Hepatocyte (in vitro differentiated cells): ENCODE measurements around the gene PNMA1. TPM values are rescaled to one million over a fixed set of nuclear protein-coding genes. Genes with fewer than 3 reads are reported as not detected.

ENCODE experiments used
- DNase-seq: peaks from one replicate; pipeline ENCODE4 v3.0.0-alpha.2; 2016; ENCODE audit warnings: low spot score
- H2AFZ ChIP-seq: fragments of 200-600 bp; sonication (generic); 2 replicates; pipeline ENCODE4 v1.6.0; 2016; ENCODE audit warnings: antibody characterized with exemption, mild to moderate bottlenecking
- H3K27ac ChIP-seq: fragments of 200-600 bp; sonication (generic); 2 replicates; pipeline ENCODE4 v1.5.1; 2016; ENCODE audit warnings: mild to moderate bottlenecking
- H3K27me3 ChIP-seq: fragments of 200-600 bp; sonication (generic); 2 replicates; pipeline ENCODE4 v1.6.1; 2016
- H3K36me3 ChIP-seq: fragments of 200-600 bp; sonication (generic); replicated peaks from 2 replicates; pipeline ENCODE4 v1.5.1; 2016; ENCODE audit warnings: low read depth; ENCODE audit not compliant: insufficient read depth
- H3K4me1 ChIP-seq: fragments of 200-600 bp; sonication (generic); 2 replicates; pipeline ENCODE4 v1.5.1; 2016; ENCODE audit warnings: mild to moderate bottlenecking, moderate library complexity; ENCODE audit not compliant: insufficient read depth
- H3K4me2 ChIP-seq: fragments of 200-600 bp; sonication (generic); 2 replicates; pipeline ENCODE4 v1.6.0; 2016
- H3K4me3 ChIP-seq: fragments of 200-600 bp; sonication (generic); 2 replicates; pipeline ENCODE4 v1.5.1; 2016; ENCODE audit warnings: mild to moderate bottlenecking
- H3K79me2 ChIP-seq: fragments of 200-600 bp; sonication (generic); 2 replicates; pipeline ENCODE4 v1.6.0; 2017; ENCODE audit warnings: mild to moderate bottlenecking
- H3K9me2 ChIP-seq: fragments of 200-600 bp; sonication (generic); replicated peaks from 2 replicates; pipeline ENCODE4 v1.6.0; 2017; ENCODE audit warnings: mild to moderate bottlenecking; ENCODE audit not compliant: insufficient read depth
- H3K9me3 ChIP-seq: fragments of 200-600 bp; sonication (generic); 2 replicates; pipeline ENCODE4 v1.5.1; 2016; ENCODE audit warnings: low read depth, mild to moderate bottlenecking
- H4K20me1 ChIP-seq: fragments of 200-600 bp; sonication (generic); 2 replicates; pipeline ENCODE4 v1.6.0; 2016; ENCODE audit warnings: mild to moderate bottlenecking; ENCODE audit not compliant: insufficient read depth, poor library complexity, severe bottlenecking
- CTCF ChIP-seq: fragments of 200-600 bp; sonication (generic); IDR thresholded peaks from 2 replicates; pipeline ENCODE4 v1.5.1; 2016; ENCODE audit warnings: antibody characterized with exemption, mild to moderate bottlenecking; ENCODE audit not compliant: poor library complexity
- EZH2 ChIP-seq: fragments of 200-600 bp; sonication (generic); IDR thresholded peaks from 2 replicates; pipeline ENCODE4 v1.6.1; 2016; ENCODE audit warnings: antibody characterized with exemption, mild to moderate bottlenecking, borderline replicate concordance
- EZH2phosphoT487 ChIP-seq: fragments of 200-600 bp; sonication (generic); IDR thresholded peaks from one replicate; pipeline ENCODE4 v1.6.1; 2018; ENCODE audit warnings: antibody characterized with exemption, mild to moderate bottlenecking, low read depth, moderate library complexity; ENCODE audit not compliant: unreplicated experiment, severe bottlenecking
- WGBS: methylation state at CpG from one replicate; pipeline ENCODE4 v1.1.6; 2016; ENCODE audit warnings: low lambda C conversion rate; ENCODE audit errors: missing lambda C conversion rate; 5-methylcytosine and 5-hydroxymethylcytosine counted together
- polyA plus RNA-seq: library from polyadenylated mRNA; unstranded; fragments of >200 nt; fragmentation: Nextera tagmentation; extraction: Ambion mirVana; gene quantifications from 2 replicates; pipeline ENCODE4 v1.2.1, GENCODE V29; 2016
- total RNA-seq: library from RNA; depleted of rRNA; stranded (reverse); fragments of >200 nt; gene quantifications from 2 replicates; pipeline ENCODE4 v1.2.3, GENCODE V29; 2014

The PNMA1 gene
- total and polyA plus RNA-seq, 2 experiments from 2014 or later: 27.3 to 45.7 TPM

- Histone ChIP-seq H3K9me3 (no peaks in the 10 kb centered on the region), H3K4me2 (no peak overlapping the region), H3K9me2 (no peaks in the 10 kb centered on the region), H3K27me3 (no peaks in the 10 kb centered on the region), H3K4me1 (peaks cover 19% of the 10 kb centered on the region), H3K4me3 (no peak overlapping the region), H2AFZ (no peak overlapping the region), H3K79me2 (peaks cover 36% of the 10 kb centered on the region), H3K36me3 (peaks cover 4% of the 10 kb centered on the region), H4K20me1 (peaks cover 12% of the 10 kb centered on the region), H3K27ac (peak overlapping the region; percentile 75)
- WGBS: 43% methylated on average over 6 of the region's 6 CpGs
- DNase-seq: peak; percentile 88
- TF ChIP-seq CTCF: peak; percentile 82
- no peak for TF ChIP-seq EZH2phosphoT487
- TF ChIP-seq EZH2: no peak
These were observed 14.6 kb upstream of the PNMA1 start for GRCh38 chr14:73728717-73729330.

DNA sequence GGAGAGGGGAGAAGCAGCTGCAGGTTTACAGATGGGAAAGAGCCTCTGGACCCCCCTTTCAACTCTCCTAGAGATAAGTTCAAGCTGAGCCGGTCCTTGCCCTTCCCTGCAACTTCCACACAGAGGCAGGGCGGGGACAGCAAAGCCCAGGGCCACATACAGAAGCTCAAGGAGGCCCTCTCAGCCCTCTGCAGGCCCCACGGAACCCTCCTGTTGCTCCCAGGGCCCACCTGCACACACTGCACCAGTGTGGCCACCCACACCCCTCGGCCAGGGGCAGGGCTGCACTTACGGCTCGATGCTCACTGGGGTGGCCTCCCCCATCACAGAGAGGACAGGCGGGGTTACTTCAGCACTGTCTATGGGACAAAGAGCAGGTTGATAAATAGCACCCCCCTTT lies 13.0 kb upstream of the PNMA1 start:
- H3K27me3 ChIP-seq: no peaks in the 10 kb centered on the region
- 97% methylated on average over 7 of the region's 7 CpGs for WGBS
- TF ChIP-seq EZH2phosphoT487 (no peak), CTCF (no peak), EZH2 (no peak)
- DNase-seq: peak; percentile 10
- H4K20me1 ChIP-seq: peaks cover 11% of the 10 kb centered on the region
- no peak overlapping the region for H3K4me3 ChIP-seq
- peaks cover 4% of the 10 kb centered on the region for H3K36me3 ChIP-seq
- H3K27ac ChIP-seq: no peak overlapping the region
- H3K4me2 ChIP-seq: no peak overlapping the region
- peaks cover 23% of the 10 kb centered on the region for H3K4me1 ChIP-seq
- H2AFZ ChIP-seq: no peak overlapping the region
- H3K9me2 ChIP-seq: no peaks in the 10 kb centered on the region
- no peaks in the 10 kb centered on the region for H3K9me3 ChIP-seq
- H3K79me2 ChIP-seq: peaks cover 34% of the 10 kb centered on the region

DNA sequence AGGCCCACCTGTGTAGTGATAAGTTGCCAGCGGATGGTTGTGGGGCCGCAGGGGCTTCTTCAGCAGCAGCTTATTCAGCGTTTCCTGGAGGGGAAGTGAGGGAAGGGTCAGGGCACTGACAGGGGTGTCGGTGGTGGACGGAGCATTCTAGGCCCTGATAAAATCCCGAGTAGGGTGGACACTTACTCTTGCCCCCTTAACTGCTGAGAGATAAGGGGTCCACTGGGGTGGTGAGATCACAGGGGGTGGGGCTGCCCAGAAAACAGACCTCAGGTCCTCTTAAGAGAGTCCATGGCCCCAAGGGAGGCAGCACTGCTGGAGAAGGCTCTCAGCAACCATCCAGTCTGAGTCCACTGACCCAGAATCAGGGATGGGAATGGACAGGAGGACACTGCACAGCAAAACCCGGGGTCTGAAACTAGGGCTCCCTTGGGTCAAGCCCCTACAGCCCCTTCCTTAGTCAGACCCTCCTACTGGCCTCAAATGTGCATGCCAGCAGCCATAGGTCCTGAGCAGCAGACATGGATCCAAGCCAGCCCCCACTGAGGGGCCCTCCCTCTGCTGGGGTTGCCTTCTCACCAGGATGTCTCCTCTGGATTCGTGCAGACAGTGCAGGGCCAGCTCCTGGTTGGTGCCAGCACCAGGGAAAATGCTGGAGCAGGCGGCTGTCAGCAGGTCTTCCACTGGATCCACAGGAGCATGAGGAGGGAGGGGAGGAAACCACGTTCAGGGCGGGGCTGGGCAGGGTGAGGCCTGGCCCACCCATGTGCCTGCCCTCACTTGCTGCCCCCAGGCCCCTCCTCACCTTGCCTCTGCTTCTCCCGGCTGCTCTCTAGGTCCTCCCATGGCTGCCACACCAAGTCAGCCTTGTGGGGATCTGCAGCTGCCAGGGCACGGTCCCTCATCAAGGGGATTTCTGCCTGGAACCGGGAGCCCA lies 12.1 kb upstream of the PNMA1 start:
- Histone ChIP-seq H3K4me1 (peaks cover 23% of the 10 kb centered on the region), H3K27ac (peak overlapping the region; percentile 65), H3K4me2 (no peak overlapping the region), H3K27me3 (no peaks in the 10 kb centered on the region), H4K20me1 (peaks cover 4% of the 10 kb centered on the region), H3K4me3 (no peak overlapping the region), H2AFZ (no peak overlapping the region), H3K9me3 (no peaks in the 10 kb centered on the region), H3K9me2 (no peaks in the 10 kb centered on the region), H3K36me3 (peaks cover 4% of the 10 kb centered on the region), H3K79me2 (peaks cover 29% of the 10 kb centered on the region)
- no peak for DNase-seq
- TF ChIP-seq EZH2phosphoT487 (no peak), CTCF (no peak), EZH2 (no peak)
- whole genome bisulfite sequencing: 85% methylated on average over 10 of the region's 14 CpGs
